Measurements from ENCODE around the gene TBC1D9B.

GRCh38 chr5:179955062-179955461 is 47.4 kb upstream of the TBC1D9B start:
- TF ChIP-seq, protein P1, sequence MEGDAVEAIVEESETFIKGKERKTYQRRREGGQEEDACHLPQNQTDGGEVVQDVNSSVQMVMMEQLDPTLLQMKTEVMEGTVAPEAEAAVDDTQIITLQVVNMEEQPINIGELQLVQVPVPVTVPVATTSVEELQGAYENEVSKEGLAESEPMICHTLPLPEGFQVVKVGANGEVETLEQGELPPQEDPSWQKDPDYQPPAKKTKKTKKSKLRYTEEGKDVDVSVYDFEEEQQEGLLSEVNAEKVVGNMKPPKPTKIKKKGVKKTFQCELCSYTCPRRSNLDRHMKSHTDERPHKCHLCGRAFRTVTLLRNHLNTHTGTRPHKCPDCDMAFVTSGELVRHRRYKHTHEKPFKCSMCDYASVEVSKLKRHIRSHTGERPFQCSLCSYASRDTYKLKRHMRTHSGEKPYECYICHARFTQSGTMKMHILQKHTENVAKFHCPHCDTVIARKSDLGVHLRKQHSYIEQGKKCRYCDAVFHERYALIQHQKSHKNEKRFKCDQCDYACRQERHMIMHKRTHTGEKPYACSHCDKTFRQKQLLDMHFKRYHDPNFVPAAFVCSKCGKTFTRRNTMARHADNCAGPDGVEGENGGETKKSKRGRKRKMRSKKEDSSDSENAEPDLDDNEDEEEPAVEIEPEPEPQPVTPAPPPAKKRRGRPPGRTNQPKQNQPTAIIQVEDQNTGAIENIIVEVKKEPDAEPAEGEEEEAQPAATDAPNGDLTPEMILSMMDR (IDR thresholded peaks at IDR 0.05): no peak
- TF ChIP-seq POLR2A (IDR thresholded peaks at IDR 0.05): no peak
